Measurements from ENCODE around the gene DCDC2B. TPM values are rescaled to one million over a fixed set of nuclear protein-coding genes. Genes with fewer than 3 reads are reported as not detected.

DCDC2B gene
- total and polyA plus RNA-seq, 4 donors: not detected

GRCh38 chr1:32242341-32242851 lies 33.5 kb downstream of the DCDC2B start:
- intact Hi-C loops (cut with DNase I): no loop called here
- H3K36me3 ChIP-seq (ENCODE audit: control insufficient read depth in 1 of 2, insufficient read depth in 2 of 2, low read length in 1 of 2): no peaks in the 10 kb centered on the region
- H3K9me3 ChIP-seq (ENCODE audit: control insufficient read depth, low read length): no peaks in the 10 kb centered on the region
- no peak for ATAC-seq (ENCODE audit: low FRiP score)
- no peaks in the 10 kb centered on the region for H3K27me3 ChIP-seq (ENCODE audit: control insufficient read depth in 1 of 2, insufficient read depth in 2 of 2, low read length in 1 of 2)
- WGBS, 2 donors: 22 to 27% methylated on average over 7 of the region's 7 CpGs
- peak in 1 of 2 donors; percentile 50 for DNase-seq
- no peak overlapping the region for H3K27ac ChIP-seq (ENCODE audit: low read depth in 1 of 2, low read length in 2 of 2)
- H3K4me1 ChIP-seq (ENCODE audit: control insufficient read depth in 1 of 2, insufficient read depth in 2 of 2, low read length in 2 of 2): no peaks in the 10 kb centered on the region
- H3K4me3 ChIP-seq (ENCODE audit: low read length in 2 of 2): no peak overlapping the region

GRCh38 chr1:32246888-32247273 lies 38.0 kb downstream of the DCDC2B start, which contains the start of gene FAM167B:
Gene FAM167B, plus strand, starts transcription at chr1:32247222. Its CDS starts 200 bp downstream, at chr1:32247422.
- 46 to 58% methylated on average over 3 of the region's 3 CpGs for WGBS, 2 donors
- no peak within 1 kb of the TSS for H3K4me3 ChIP-seq (ENCODE audit: low read length in 2 of 2)
- peak; percentile 59 to 80 for DNase-seq
- no peaks in the 10 kb centered on the region for H3K4me1 ChIP-seq (ENCODE audit: control insufficient read depth in 1 of 2, insufficient read depth in 2 of 2, low read length in 2 of 2)
- H3K9me3 ChIP-seq (ENCODE audit: control insufficient read depth, low read length): no peaks in the 10 kb centered on the region
- peak; percentile 70 for ATAC-seq (ENCODE audit: low FRiP score)
- no peaks in the 10 kb centered on the region for H3K36me3 ChIP-seq (ENCODE audit: control insufficient read depth in 1 of 2, insufficient read depth in 2 of 2, low read length in 1 of 2)
- no peaks in the 10 kb centered on the region for H3K27me3 ChIP-seq (ENCODE audit: control insufficient read depth in 1 of 2, insufficient read depth in 2 of 2, low read length in 1 of 2)
- intact Hi-C loops (cut with DNase I): no loop called here
- H3K27ac ChIP-seq (ENCODE audit: low read depth in 1 of 2, low read length in 2 of 2): no peak within 1 kb of the TSS

GRCh38 chr1:32247452-32247851 lies 38.6 kb downstream of the DCDC2B start:
- no peak for ATAC-seq (ENCODE audit: low FRiP score)
- intact Hi-C loops (cut with DNase I): no loop called here
- H3K27ac ChIP-seq (ENCODE audit: low read depth in 1 of 2, low read length in 2 of 2): no peak overlapping the region
- no peaks in the 10 kb centered on the region for H3K27me3 ChIP-seq (ENCODE audit: control insufficient read depth in 1 of 2, insufficient read depth in 2 of 2, low read length in 1 of 2)
- DNase-seq: peak in 1 of 2 donors; percentile 49
- no peaks in the 10 kb centered on the region for H3K4me1 ChIP-seq (ENCODE audit: control insufficient read depth in 1 of 2, insufficient read depth in 2 of 2, low read length in 2 of 2)
- no peak overlapping the region for H3K4me3 ChIP-seq (ENCODE audit: low read length in 2 of 2)
- 78 to 79% methylated on average over 12 of the region's 12 CpGs for WGBS, 2 donors
- no peaks in the 10 kb centered on the region for H3K9me3 ChIP-seq (ENCODE audit: control insufficient read depth, low read length)
- H3K36me3 ChIP-seq (ENCODE audit: control insufficient read depth in 1 of 2, insufficient read depth in 2 of 2, low read length in 1 of 2): no peaks in the 10 kb centered on the region

- no peaks in the 10 kb centered on the region for H3K36me3 ChIP-seq (ENCODE audit: control insufficient read depth in 1 of 2, insufficient read depth in 2 of 2, low read length in 1 of 2)
- H3K4me3 ChIP-seq (ENCODE audit: low read length in 2 of 2): no peak overlapping the region
- intact Hi-C loops (cut with DNase I): no loop called here
- H3K9me3 ChIP-seq (ENCODE audit: control insufficient read depth, low read length): no peaks in the 10 kb centered on the region
- 17 to 18% methylated on average over 31 of the region's 31 CpGs for WGBS, 2 donors
- H3K27ac ChIP-seq (ENCODE audit: low read depth in 1 of 2, low read length in 2 of 2): no peak overlapping the region
- ATAC-seq (ENCODE audit: low FRiP score): peak; percentile 82
- no peaks in the 10 kb centered on the region for H3K4me1 ChIP-seq (ENCODE audit: control insufficient read depth in 1 of 2, insufficient read depth in 2 of 2, low read length in 2 of 2)
- DNase-seq: peak; percentile 92 to 94
- no peaks in the 10 kb centered on the region for H3K27me3 ChIP-seq (ENCODE audit: control insufficient read depth in 1 of 2, insufficient read depth in 2 of 2, low read length in 1 of 2)
Measured at GRCh38 chr1:32247983-32248889, 39.3 kb downstream of the DCDC2B start.

- Histone ChIP-seq H3K36me3 (ENCODE audit: control insufficient read depth in 1 of 2, insufficient read depth in 2 of 2, low read length in 1 of 2) (no peaks in the 10 kb centered on the region), H3K27ac (ENCODE audit: low read depth in 1 of 2, low read length in 2 of 2) (no peak overlapping the region), H3K9me3 (ENCODE audit: control insufficient read depth, low read length) (no peaks in the 10 kb centered on the region), H3K4me3 (ENCODE audit: low read length in 2 of 2) (no peak overlapping the region), H3K4me1 (ENCODE audit: control insufficient read depth in 1 of 2, insufficient read depth in 2 of 2, low read length in 2 of 2) (no peaks in the 10 kb centered on the region), H3K27me3 (ENCODE audit: control insufficient read depth in 1 of 2, insufficient read depth in 2 of 2, low read length in 1 of 2) (no peaks in the 10 kb centered on the region)
- intact Hi-C loops (cut with DNase I): no loop called here
- DNase-seq (no peak), ATAC-seq (ENCODE audit: low FRiP score) (no peak)
- 78 to 83% methylated on average over 9 of the region's 9 CpGs for WGBS, 2 donors
Measured at GRCh38 chr1:32249831-32250525, 41.1 kb downstream of the DCDC2B start.

- Histone ChIP-seq H3K4me1 (ENCODE audit: control insufficient read depth in 1 of 2, insufficient read depth in 2 of 2, low read length in 2 of 2) (no peaks in the 10 kb centered on the region), H3K27me3 (ENCODE audit: control insufficient read depth in 1 of 2, insufficient read depth in 2 of 2, low read length in 1 of 2) (no peaks in the 10 kb centered on the region), H3K36me3 (ENCODE audit: control insufficient read depth in 1 of 2, insufficient read depth in 2 of 2, low read length in 1 of 2) (no peaks in the 10 kb centered on the region), H3K4me3 (ENCODE audit: low read length in 2 of 2) (no peak within 1 kb of the TSS), H3K9me3 (ENCODE audit: control insufficient read depth, low read length) (no peaks in the 10 kb centered on the region), H3K27ac (ENCODE audit: low read depth in 1 of 2, low read length in 2 of 2) (no peak within 1 kb of the TSS)
- no peak for DNase-seq
- intact Hi-C loops (cut with DNase I): no loop called here
- 83 to 86% methylated on average over 25 of the region's 25 CpGs for WGBS, 2 donors
- no peak for ATAC-seq (ENCODE audit: low FRiP score)
Measured at GRCh38 chr1:32250893-32251716, 42.2 kb downstream of the DCDC2B start, which contains the start of gene LCK. Gene LCK, plus strand, starts transcription at chr1:32251265. Its CDS starts 23,065 bp downstream, at chr1:32274330.

- DNase-seq (no peak), ATAC-seq (ENCODE audit: low FRiP score) (no peak)
- H3K4me3 ChIP-seq (ENCODE audit: low read length in 2 of 2): no peak overlapping the region
- 87 to 89% methylated on average over 10 of the region's 10 CpGs for WGBS, 2 donors
- intact Hi-C loops (cut with DNase I): no loop called here
- no peaks in the 10 kb centered on the region for H3K27me3 ChIP-seq (ENCODE audit: control insufficient read depth in 1 of 2, insufficient read depth in 2 of 2, low read length in 1 of 2)
- no peaks in the 10 kb centered on the region for H3K9me3 ChIP-seq (ENCODE audit: control insufficient read depth, low read length)
- H3K27ac ChIP-seq (ENCODE audit: low read depth in 1 of 2, low read length in 2 of 2): no peak overlapping the region
- H3K4me1 ChIP-seq (ENCODE audit: control insufficient read depth in 1 of 2, insufficient read depth in 2 of 2, low read length in 2 of 2): no peaks in the 10 kb centered on the region
- no peaks in the 10 kb centered on the region for H3K36me3 ChIP-seq (ENCODE audit: control insufficient read depth in 1 of 2, insufficient read depth in 2 of 2, low read length in 1 of 2)
Measured at GRCh38 chr1:32255072-32256071, 46.5 kb downstream of the DCDC2B start.
